Activated T-cell treated with anti-CD3 and anti-CD28 coated beads, Interleukin-2, amount 50 U/mL, for 1 hour (primary cell): ENCODE data around the gene ID1.
"Not testable (repeated sequence)": the region's sequence is repeated elsewhere in the genome, so short reads cannot be mapped to it uniquely, and the experiment has no call there.

Experiments
- DNase-seq: peaks from one replicate; pipeline ENCODE4 v3.0.0-alpha.2; 2020

Gene ID1

GRCh38 chr20:31573555-31574321 is 31.4 kb upstream of the ID1 start:
- no peak for DNase-seq

GRCh38 chr20:31574986-31575385 is 30.1 kb upstream of the ID1 start:
- DNase-seq: not testable (repeated sequence)

- DNase-seq: no peak
Observed at GRCh38 chr20:31576751-31577150, 28.3 kb upstream of the ID1 start.

- no peak for DNase-seq
Observed at GRCh38 chr20:31577194-31577593, 27.9 kb upstream of the ID1 start.

- no peak for DNase-seq
Observed at GRCh38 chr20:31578448-31579138, 26.5 kb upstream of the ID1 start.

GRCh38 chr20:31579245-31579644 is 25.8 kb upstream of the ID1 start:
- DNase-seq: no peak

GRCh38 chr20:31579941-31580651 is 25.0 kb upstream of the ID1 start:
- not testable (repeated sequence) for DNase-seq

GRCh38 chr20:31580706-31581105 is 24.4 kb upstream of the ID1 start:
- DNase-seq: no peak

GRCh38 chr20:31581391-31581790 is 23.7 kb upstream of the ID1 start:
- no peak for DNase-seq

- no peak for DNase-seq
Observed at GRCh38 chr20:31587545-31588389, 17.3 kb upstream of the ID1 start.

GRCh38 chr20:31590717-31591225 is 14.3 kb upstream of the ID1 start:
- no peak for DNase-seq

- DNase-seq: no peak
Observed at GRCh38 chr20:31593221-31594001, 11.7 kb upstream of the ID1 start.

GRCh38 chr20:31594002-31594557 is 11.0 kb upstream of the ID1 start:
- DNase-seq: no peak

- DNase-seq: no peak
Observed at GRCh38 chr20:31594558-31595379, 10.3 kb upstream of the ID1 start.

GRCh38 chr20:31595380-31595653 is 9.8 kb upstream of the ID1 start:
- no peak for DNase-seq

GRCh38 chr20:31595654-31596411 is 9.3 kb upstream of the ID1 start:
- DNase-seq: no peak

GRCh38 chr20:31596412-31596715 is 8.7 kb upstream of the ID1 start:
- not testable (repeated sequence) for DNase-seq

- DNase-seq: no peak
Observed at GRCh38 chr20:31596831-31597480, 8.1 kb upstream of the ID1 start.

GRCh38 chr20:31597481-31597855 is 7.6 kb upstream of the ID1 start:
- DNase-seq: no peak

GRCh38 chr20:31602431-31602778 is 2.7 kb upstream of the ID1 start:
- DNase-seq: no peak
